Stimulated activated CD4-positive, alpha-beta T cell treated with anti-CD3 and anti-CD28 coated beads, Interleukin-15, amount 100 ng/mL, for 1 hour (primary cell): Measurements from ENCODE around the gene GRP.
"Not testable (repeated sequence)": the region's sequence is repeated elsewhere in the genome, so short reads cannot be mapped to it uniquely, and the experiment has no call there.

Experiments
- DNase-seq, 2 donors: peaks; one replicate each; pipeline ENCODE4 v3.0.0-alpha.2; 2020; ENCODE audit warnings: low read depth in 1 of 2, low spot score in 1 of 2

The GRP gene

DNA sequence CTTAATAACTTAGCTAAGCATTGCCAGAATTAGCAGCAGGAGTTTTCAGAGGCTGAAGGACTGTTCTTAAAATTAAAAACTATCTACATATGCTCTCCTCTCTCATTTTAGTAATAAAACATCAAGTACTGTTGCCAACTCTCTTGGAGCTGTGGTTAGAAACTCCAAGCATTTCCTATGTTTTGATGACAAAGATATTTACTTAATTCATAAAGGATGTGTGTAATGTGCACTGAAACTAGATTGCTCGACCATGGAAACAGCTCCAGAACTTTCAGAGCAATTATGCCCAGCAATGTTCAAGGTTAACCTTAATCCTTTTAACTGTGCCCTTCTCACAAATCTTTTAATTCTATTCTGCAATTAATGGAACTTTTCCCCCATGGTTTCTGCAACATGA, 8.4 kb downstream of the GRP start:
- no peak for DNase-seq

DNA sequence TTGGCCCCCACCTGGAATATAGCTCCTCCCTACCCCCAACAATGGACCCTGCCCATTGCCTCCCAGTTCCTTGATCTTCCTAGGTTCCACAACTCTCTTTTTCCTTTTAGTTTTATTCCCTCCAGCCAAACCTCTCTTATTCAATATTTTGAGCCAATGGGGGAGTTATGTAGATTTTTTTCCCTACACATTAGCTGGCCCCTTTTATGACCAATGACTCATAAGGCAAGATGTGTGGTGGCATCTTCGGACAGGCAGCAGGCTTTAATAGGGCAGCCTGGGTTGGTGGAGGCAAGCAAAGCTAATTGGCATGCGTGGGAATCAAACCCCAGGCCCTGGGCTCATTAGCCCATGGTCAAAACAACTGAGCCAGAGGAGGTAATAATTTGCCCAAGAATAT, 9.2 kb downstream of the GRP start:
- DNase-seq = no peak

DNA sequence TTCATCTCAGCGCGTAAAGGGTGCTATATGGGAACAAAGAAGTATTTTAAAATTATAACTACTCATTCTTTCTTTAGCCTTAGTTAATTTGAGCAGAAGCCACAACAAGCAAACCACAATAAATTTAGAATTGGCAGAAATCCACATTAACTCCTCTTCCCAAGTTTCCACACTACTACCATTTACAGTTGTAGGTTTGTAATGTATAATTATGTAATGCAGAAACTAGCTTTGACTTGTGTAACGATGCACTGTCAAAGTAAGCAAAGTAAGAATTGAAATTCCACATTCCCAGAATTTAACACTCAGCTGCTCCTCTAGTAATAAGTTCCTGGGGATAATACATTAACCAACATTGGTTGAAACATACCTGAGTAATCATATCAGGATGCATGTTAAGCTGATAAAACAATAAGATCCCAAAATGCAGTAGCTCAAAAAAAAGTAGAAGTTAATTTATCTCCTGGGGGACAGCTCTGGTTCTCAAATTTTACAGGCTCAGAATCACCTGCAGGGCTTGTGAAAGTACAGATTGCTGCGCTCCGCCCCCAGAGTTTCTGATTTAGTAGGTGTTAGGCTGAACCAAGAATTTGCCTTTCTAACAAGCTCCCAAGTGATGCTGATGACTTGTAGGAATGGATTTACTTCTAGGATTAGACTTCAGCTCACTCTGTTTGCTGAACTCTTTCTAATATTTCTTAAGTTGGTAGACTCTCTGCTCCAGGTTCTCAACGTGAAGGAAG, 9.9 kb downstream of the GRP start:
- DNase-seq = no peak

DNA sequence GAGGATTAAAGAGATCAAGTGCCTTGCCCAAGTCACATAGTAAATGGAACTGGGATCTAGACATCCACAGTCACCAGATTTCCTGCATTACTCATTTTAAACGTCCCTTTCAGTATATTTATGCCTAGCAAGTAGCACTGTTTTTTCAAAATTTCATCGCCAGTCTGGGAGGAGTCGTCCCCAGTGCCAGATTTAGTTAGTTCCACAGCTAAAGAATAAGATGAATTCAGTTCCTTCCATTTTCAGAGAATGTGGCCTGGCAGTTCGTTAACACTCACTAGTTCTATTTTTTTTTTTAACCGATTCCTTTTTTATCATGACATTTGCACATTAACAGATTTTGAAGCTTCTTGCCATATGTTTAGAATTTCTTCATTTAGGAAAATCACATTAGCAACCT, 11.2 kb downstream of the GRP start:
- DNase-seq = no peak

DNA sequence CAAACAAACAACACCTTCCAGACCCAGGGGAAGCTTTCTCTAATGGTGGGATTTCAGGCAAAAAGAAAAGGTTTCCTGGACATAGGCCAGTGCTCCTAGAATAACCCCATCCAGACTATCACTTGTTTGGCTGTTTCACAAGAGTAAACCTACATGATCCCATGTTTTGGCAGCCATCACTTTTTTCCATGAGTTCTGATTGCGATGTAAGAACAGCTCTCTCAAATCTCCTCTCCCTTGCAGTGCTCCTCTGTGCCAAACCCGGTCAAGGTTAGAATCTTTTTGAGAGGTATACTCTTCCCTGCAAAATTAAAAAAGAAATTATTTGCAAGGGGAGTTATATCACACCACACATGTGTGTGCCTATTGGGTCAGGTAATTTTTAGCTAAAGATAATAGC, 11.9 kb downstream of the GRP start:
- DNase-seq = no peak

DNA sequence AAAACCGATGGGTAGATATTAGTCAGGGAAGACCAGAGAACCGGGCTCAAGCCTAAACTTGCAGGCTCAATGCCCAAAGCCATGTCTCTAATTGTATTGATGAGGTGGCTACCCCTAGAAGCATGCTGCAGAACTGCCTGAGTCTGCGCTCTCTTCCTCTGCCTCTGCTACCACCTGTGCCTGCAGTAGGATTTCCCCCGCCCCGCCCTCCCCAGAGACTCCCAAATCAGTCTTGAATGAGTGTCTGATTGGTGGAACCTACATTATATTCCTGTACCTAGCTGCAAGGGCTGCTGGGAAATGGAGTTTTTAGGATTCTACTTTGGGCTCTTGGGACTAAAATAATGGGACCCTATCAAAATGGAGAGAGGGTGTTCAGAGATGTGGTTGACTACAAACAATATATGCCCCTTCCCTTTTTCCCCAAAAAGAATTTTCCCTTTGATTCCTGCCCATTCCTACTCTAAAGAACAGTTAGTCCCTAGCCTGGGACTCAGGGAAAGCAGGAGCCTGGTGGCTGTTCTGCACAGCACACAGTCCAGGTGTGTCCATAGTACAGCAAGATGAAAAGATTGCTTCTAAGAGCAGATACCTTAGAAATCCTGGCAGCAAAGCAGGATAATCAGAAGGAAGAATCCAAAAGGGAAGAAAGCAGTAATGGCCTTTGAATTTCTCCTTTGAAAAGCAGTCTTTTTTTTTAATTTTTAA, 12.5 kb downstream of the GRP start:
- DNase-seq = no peak

DNA sequence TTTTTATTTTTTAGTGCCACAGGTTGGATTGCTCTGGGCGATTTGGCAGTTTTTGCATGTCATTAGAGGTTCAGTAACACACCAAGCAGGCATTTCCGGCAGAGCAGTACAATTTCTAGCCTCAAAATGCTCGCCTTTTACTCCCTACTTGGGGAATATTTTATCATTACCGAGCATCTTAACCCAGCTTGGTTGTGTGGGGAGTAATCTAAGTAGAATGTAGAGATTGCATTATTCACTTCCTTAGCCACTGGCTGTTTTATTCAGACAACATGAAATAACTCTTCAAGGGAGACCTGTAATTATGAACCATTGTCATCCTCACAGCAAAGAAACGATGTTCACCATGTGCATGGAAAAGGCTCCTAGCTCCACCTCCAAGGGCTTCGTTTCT, 13.1 kb downstream of the GRP start:
- no peak for DNase-seq

DNA sequence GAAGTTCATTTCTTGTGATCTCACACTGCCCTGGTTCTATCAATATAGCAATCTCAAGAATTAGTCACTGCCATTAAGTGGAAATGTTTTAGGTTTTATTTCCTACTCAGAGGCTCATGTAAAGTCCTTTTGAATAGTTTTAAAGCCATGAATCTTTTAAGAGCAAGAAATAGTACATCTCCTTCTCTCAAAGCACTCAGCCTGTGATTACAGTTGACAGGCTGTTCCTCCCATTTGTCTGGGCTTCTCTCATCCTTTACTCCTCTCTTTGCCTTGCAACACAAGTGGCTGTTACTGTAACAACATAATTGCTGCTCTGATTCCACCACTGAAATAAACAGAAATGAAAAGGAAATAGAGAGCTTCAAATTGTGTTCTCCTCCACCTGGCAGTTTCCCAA, 18.4 kb downstream of the GRP start:
- no peak for DNase-seq

DNA sequence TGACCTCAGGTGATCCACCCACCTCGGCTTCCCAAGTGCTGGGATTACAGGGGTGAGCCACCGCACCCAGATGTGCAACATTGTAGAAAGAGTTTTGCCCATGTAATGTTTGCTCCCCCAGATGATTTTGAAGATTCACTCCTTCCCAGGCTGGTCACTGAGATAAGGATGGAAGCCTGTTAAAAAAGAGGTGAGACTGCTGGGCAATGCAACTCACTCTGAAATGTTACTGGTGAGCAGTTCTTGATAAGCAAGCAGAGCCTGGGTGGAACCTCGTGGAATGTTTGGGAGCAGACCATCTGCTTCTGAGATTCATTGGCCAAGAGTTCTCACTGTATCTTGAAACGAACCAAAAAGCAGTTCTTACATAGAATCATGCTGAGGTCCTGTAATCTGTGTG, 19.7 kb downstream of the GRP start:
- DNase-seq = no peak

DNA sequence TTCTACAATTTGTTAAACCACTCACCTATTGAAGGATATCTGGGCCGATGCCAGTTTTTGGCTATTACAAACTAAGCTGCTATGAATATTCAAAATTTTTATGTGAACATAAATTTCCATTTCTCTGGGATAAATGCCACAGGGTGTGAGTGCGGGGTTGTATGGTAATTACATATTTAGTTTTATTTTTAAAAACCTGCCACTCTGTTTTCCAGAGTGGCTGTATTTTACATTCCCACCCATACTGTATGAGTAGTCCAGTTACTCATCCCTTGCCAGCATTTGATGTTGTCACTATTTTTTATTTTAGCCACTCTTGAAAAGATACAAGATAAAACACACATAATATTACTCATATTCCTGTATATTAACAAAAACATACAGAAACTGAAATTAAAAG, 22.9 kb downstream of the GRP start:
- DNase-seq = no peak

DNA sequence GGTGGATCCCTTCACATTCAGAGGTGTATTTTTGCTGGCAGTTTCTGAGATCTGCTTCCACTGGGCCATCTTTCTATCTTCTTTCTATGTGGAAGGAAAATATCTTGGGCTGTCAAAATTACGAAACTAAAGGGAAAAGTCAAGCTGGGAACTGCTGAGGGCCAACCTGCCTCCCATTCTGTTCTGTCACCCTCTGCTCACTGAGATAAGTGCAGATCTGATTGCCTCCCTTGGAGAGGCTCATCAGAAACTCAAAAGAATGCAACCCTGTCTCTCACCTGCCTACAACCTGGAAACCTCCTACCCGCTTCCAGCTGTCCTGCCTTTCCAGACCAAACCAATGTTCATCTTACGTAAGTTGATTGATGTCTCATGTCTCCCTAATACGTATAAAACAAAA, 26.8 kb downstream of the GRP start:
- no peak for DNase-seq

DNA sequence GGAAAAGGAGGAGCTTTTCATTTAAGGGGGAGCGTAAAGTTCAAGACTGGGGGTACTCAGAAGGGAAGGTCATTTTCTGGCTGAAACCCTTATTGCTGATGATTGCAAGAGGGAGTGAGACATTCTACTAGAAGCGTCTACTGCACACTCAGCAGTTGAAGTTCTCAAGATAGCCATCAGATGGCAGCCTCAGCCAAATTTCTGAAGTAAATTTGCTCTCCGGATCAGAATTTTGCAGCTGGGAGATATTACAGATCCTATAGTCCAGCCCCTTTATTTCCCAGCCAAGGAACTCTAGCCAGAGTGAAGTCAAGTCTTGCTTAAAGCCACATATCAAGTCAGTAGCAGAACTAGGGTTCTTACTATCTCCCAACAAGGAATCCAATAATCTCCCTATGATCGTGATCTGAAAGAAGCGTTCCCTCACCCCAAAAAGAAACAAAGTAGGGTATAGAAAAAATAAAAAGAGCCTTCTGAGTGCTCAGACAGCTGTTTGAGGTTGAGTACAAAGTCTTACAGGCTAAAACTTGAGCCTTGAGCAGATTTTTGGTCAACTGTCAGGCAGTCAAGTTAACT, 29.3 kb downstream of the GRP start:
- DNase-seq = no peak

DNA sequence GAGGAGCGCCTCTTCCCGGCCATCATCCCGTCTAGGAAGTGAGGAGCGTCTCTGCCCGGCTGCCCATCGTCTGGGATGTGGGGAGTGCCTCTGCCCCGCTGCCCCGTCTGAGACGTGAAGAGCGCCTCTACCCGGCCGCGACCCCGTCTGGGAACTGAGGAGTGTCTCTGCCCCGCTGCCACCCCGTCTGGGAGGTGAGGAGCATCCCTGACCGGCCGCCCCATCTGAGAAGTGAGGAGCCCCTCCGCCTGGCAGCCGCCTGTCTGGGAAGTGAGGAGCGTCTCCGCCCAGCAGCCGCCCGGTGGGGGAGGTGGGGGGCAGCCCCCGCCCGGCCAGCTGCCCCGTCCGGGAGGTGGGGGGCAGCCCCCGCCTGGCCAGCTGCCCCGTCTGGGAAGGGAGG, 35.5 kb downstream of the GRP start:
- not testable (repeated sequence) for DNase-seq

DNA sequence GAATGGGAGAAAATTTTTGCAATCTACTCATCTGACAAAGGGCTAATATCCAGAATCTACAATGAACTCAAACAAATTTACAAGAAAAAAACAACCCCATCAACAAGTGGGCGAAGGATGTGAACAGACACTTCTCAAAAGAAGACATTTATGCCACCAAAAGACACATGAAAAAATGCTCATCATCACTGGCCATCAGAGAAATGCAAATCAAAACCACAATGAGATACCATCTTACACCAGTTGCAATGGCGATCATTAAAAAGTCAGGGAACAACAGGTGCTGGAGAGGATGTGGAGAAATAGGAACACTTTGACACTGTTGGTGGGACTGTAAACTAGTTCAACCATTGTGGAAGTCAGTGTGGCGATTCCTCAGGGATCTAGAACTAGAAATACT, 41.9 kb downstream of the GRP start:
- DNase-seq = not testable (repeated sequence)

DNA sequence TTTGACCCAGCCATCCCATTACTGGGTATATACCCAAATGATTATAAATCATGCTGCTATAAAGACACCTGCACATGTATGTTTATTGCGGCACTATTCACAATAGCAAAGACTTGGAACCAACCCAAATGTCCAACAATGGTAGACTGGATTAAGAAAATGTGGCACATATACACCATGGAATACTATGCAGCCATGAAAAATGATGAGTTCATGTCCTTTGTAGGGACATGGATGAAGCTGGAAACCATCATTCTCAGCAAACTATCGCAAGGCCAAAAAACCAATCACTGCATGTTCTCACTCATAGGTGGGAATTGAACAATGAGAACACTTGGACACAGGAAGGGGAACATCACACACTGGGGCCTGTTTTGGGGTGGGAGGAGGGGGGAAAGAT, 42.3 kb downstream of the GRP start:
- DNase-seq = not testable (repeated sequence)

DNA sequence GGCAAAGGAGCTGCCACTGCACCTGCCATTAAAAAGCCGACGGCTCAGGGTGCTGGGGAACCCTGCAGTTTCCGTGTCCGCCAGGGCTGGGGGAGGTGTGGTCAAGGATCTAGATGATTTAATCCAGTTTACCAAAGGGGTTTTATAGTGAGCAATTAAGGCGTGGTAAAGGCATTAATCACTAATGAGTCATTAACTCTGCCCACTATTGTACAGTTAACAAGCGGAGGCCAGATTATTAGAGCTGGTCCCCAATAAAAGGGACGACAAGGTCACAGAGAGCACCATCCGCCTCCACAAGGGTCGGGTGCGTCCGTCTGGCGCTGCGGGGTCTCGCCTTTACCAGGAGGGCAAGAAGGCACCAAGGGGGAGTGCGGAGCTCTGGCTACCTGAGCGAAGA, 43.7 kb downstream of the GRP start:
- no peak for DNase-seq

DNA sequence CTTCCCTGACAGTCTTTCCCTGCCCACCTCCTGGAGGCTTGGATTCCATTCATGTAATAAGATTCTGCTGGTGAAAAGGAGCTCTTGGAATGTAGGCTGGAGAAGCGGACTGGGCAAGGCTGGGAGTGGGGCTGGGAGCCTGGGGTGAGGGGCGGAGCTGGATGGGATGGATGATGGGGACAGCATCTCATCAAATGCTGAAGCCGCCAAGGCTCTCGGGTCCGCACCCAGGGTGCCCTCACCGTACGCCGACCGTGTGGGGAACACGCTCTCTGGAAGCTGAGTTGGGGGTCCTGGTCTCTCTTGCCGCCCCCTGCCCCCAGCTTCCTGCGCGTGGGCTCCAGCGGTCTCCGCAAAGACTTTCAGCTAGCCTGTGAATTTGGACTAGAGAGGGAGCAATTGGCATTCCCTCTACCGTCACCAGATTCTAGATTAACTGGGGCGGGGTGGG, 44.2 kb downstream of the GRP start:
- no peak for DNase-seq

DNA sequence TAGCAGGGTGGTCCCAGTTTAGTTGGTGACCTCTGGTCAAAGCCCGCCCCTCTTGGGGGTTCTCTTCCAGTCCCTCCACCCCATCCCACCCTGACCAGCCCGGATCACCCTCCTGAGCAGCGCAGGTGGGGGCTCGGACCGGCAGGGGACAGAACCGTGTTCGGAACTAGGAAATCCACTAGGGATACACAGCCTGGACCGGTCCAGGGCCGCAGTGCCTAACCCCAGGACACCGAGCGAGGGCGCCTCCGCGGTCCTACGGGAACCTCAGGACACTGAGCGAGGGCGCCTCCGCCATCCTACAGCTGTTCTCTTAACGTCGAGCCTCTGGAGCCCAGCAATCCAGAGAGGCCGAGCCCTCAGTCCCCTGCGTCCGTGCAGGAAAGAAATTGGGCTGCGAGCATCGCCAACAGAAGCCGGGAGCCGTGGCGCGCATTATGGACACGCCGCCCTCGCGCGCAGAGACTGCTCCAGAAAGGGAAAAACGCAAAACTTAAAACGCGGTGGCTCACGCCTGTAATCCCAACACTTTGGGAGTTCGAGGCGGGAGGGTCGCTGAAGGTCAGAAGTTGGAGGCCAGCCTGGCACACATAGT, 44.8 kb downstream of the GRP start:
- no peak for DNase-seq

DNA sequence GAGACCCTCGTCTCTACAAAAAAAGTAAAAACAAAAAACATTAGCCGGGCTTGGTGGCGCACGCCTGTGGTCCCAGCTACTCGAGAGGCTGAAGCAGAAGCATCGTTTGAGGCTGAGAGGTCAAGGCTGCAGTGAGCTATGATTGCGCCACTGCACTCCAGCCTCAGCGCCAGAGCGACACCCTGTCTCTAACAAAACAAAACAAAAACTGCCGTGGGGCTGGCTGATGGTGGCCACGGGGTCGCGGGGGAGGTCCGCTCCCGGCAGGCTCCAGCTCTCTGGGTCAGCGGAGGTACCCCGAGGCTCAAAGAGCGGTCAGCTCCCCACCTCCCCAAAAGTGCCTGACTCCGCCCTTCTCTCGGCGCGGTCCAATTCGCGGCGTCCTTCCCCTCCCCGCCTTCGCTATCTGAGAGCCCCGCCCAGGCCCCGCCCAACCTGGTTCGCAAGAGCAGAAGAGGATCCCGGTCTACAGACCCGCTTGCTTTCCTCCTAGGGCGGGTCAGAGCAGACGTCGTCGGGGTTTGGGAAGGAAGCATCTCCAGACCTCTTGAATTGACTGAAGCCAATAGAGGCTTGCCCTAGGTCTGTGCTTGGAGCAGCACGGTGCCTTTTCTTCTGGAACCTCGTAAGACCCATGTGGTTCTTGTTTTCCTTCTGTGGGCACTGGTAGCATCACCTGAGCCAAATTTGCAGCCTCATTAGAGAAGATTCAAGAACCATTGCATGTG, 45.5 kb downstream of the GRP start:
- no peak for DNase-seq

DNA sequence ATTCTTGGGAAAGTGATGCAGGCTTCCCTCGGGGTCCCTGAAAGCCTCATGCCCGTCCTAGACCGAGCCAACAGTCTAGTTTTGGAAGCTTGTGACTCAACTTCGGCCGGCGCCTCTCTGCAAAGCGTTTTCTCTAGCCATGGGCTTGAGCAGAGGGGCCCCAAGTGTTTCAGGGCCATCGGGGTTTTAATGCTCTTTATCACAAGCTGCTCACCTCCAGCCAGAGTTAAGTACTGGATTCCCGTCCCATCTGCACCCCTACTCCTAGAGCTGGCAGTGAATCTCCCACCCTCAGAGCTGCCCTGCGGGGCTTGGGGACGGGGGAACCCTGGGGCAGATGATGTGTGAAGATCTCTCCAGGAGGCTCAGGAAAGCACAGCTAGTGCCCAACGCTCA, 46.0 kb downstream of the GRP start:
- no peak for DNase-seq

DNA sequence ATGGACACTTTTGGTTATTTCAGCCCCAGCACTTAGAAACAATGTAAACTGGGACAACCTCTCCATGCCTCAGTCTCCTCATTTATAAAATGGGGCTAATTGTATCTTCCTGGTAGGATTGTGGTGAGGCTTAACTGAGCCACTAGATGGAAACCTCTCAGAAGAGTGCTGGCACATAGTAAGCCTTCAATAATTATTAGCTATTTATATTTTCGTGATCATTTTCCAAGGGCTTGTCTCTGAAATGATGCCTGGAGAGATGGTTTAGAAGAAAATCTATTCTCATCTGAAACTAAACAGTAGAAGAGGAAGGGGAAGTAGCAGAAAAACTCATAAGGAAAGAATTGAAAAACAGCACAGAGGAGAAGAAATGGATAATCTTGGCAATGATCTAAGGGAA, 46.5 kb downstream of the GRP start:
- DNase-seq = no peak
